Upper lobe of left lung (tissue), 4 donors: Measurements from ENCODE around the gene GDPGP1.
"Not testable (repeated sequence)": the region's sequence is repeated elsewhere in the genome, so short reads cannot be mapped to it uniquely, and the experiment has no call there.

Experiments
- EP300 ChIP-seq, 4 donors: sonication (generic); formaldehyde crosslinking; IDR thresholded peaks; one replicate each; pipeline ENCODE4 v1.5.1; 2017; ENCODE audit warnings: antibody characterized with exemption in 4 of 4, control low read depth in 2 of 4
- POLR2A ChIP-seq, 4 donors: fragments of 450-650 bp; IDR thresholded peaks; one replicate each; pipeline ENCODE4 v1.5.1; 2016 to 2017; ENCODE audit warnings: antibody characterized with exemption in 4 of 4, mild to moderate bottlenecking in 2 of 4
- TF ChIP-seq, protein P1 (sequence below), 6 experiments: fragments of 450-650 bp in 4 of 6; fragments of 200-600 bp in 2 of 6; sonication (generic) in 2 of 6; IDR thresholded peaks; one replicate each; pipeline ENCODE4 v1.5.1; 2016 to 2019; ENCODE audit warnings: antibody characterized with exemption in 6 of 6

DNA sequence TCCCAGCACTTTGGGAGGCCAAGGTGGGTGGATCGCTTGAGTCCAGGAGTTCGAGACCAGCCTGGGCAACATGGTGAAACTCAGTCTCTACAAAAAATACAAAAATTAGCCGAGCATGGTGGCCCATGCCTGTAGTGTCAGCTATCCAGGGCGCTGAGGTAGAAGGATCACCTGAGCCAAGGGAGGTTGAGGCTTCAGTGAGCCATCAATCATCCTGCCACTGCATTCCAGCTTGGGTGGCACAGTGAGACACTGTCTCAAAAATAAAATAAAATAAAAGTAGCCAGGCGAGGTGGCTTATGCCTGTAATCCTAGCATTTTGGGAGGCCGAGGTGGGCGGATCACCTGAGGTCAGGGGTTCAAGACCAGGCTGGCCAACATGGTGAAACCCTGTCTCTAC, 45.9 kb upstream of the GDPGP1 start:
- TF ChIP-seq, protein P1, sequence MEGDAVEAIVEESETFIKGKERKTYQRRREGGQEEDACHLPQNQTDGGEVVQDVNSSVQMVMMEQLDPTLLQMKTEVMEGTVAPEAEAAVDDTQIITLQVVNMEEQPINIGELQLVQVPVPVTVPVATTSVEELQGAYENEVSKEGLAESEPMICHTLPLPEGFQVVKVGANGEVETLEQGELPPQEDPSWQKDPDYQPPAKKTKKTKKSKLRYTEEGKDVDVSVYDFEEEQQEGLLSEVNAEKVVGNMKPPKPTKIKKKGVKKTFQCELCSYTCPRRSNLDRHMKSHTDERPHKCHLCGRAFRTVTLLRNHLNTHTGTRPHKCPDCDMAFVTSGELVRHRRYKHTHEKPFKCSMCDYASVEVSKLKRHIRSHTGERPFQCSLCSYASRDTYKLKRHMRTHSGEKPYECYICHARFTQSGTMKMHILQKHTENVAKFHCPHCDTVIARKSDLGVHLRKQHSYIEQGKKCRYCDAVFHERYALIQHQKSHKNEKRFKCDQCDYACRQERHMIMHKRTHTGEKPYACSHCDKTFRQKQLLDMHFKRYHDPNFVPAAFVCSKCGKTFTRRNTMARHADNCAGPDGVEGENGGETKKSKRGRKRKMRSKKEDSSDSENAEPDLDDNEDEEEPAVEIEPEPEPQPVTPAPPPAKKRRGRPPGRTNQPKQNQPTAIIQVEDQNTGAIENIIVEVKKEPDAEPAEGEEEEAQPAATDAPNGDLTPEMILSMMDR (IDR thresholded peaks at IDR 0.05), result not testable (repeated sequence)
- not testable (repeated sequence) for TF ChIP-seq EP300, POLR2A (IDR thresholded peaks at IDR 0.05)
